Ascending aorta (tissue), 2 donors: ENCODE data around the gene MAPK4. TPM values are rescaled to one million over a fixed set of nuclear protein-coding genes. Genes with fewer than 3 reads are reported as not detected.

Experiments used
- DNase-seq, 2 donors: peaks; one replicate each; pipeline ENCODE4 v3.0.0-alpha.2; 2019; ENCODE audit warnings: low spot score in 2 of 2
- H3K27ac ChIP-seq, 2 donors: fragments of 200-600 bp; sonication (generic); one replicate each; pipeline ENCODE4 v1.5.1; 2016 to 2017; ENCODE audit warnings: mild to moderate bottlenecking in 1 of 2
- H3K27me3 ChIP-seq: fragments of 200-600 bp; sonication (generic); one replicate; pipeline ENCODE4 v1.5.1; 2017
- H3K36me3 ChIP-seq, 2 donors: fragments of 200-600 bp; sonication (generic); one replicate each; pipeline ENCODE4 v1.5.1; 2016
- H3K4me1 ChIP-seq, 2 donors: fragments of 200-600 bp; sonication (generic); one replicate each; pipeline ENCODE4 v1.5.1; 2016 to 2017; ENCODE audit warnings: mild to moderate bottlenecking in 1 of 2
- H3K4me3 ChIP-seq, 2 donors: fragments of 200-600 bp; sonication (generic); one replicate each; pipeline ENCODE4 v1.5.1; 2016 to 2017; ENCODE audit warnings: mild to moderate bottlenecking in 1 of 2
- H3K9me3 ChIP-seq, 2 donors: fragments of 200-600 bp; sonication (generic); one replicate each; pipeline ENCODE4 v1.5.1; 2016
- CTCF ChIP-seq, 3 experiments: fragments of 200-600 bp in 2 of 3; fragments of 450-650 bp in 1 of 3; sonication (generic) in 2 of 3; IDR thresholded peaks; one replicate each; pipeline ENCODE4 v1.5.1; 2016 to 2019; ENCODE audit warnings: antibody characterized with exemption in 3 of 3, mild to moderate bottlenecking in 1 of 3, moderate library complexity in 1 of 3
- intact Hi-C: fragments of 100-400 bp; cut with DNase I; formaldehyde crosslinking; loops from one replicate; pipeline ENCODE4 v1.15.1; 2023
- total RNA-seq: library from RNA; depleted of rRNA; stranded (reverse); fragments of >200 nt; gene quantifications from one replicate; pipeline ENCODE4 v1.1.0, GENCODE V29; 2016

MAPK4 gene
- total RNA-seq, 1 donor from 2014 or later: 1.2 TPM

DNA sequence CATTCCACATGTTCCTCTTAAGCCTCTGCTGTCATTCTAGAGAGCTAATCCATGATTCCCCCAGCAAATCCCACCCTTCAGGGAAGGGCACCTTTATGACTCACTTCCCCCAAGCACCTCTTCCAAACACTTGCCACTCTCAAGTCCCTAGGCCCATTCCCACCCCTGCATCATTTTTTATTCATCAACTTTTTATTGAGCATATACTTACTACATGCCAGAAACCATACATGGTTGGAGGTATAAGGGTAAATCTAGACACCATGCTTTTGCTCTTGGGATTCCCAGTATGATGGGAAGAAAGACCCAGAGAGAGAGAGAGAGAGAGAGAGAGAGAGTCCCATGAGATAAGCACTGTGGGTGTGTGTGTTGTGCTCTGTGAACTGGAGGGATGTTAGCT, 87.9 kb downstream of the MAPK4 start:
- H3K9me3 ChIP-seq: no peaks in the 10 kb centered on the region
- DNase-seq: no peak
- no peak overlapping the region for H3K4me3 ChIP-seq
- no peaks in the 10 kb centered on the region for H3K27me3 ChIP-seq
- no peak for TF ChIP-seq CTCF (IDR thresholded peaks at IDR 0.05)
- no peak overlapping the region for H3K27ac ChIP-seq
- no peaks in the 10 kb centered on the region for H3K36me3 ChIP-seq
- peaks cover 11 to 20% of the 10 kb centered on the region in 2 donors for H3K4me1 ChIP-seq
- intact Hi-C loops: no loop called here

- Histone ChIP-seq H3K9me3 (no peaks in the 10 kb centered on the region), H3K27me3 (no peaks in the 10 kb centered on the region), H3K36me3 (no peaks in the 10 kb centered on the region), H3K4me1 (peaks cover 20 to 35% of the 10 kb centered on the region in 2 donors), H3K27ac (peak overlapping the region; percentile 83 to 84), H3K4me3 (no peak overlapping the region)
- TF ChIP-seq CTCF (IDR thresholded peaks at IDR 0.05): no peak
- intact Hi-C loops: loop anchor here (5.0 to 10.0 kb wide), 3 partner anchors 57 to 547 kb away; partner anchors contain the start of genes CXXC1, MBD1 and MEX3C
- peak; percentile 22 to 90 for DNase-seq
These were observed 89.9 kb downstream of the MAPK4 start for GRCh38 chr18:50649821-50650220.

- intact Hi-C loops: loop anchor here (5.0 to 10.0 kb wide), 3 partner anchors 56 to 546 kb away; partner anchors contain the start of genes CXXC1, MBD1 and MEX3C
- no peaks in the 10 kb centered on the region for H3K27me3 ChIP-seq
- TF ChIP-seq CTCF (IDR thresholded peaks at IDR 0.05): no peak
- no peaks in the 10 kb centered on the region for H3K9me3 ChIP-seq
- no peak for DNase-seq
- no peaks in the 10 kb centered on the region for H3K36me3 ChIP-seq
- H3K4me1 ChIP-seq: peaks cover 27 to 42% of the 10 kb centered on the region in 2 donors
- no peak overlapping the region for H3K4me3 ChIP-seq
- H3K27ac ChIP-seq: no peak overlapping the region
These were observed 91.4 kb downstream of the MAPK4 start for GRCh38 chr18:50651334-50651733.

- H3K4me1 ChIP-seq: peaks cover 27 to 42% of the 10 kb centered on the region in 2 donors
- no peak for TF ChIP-seq CTCF (IDR thresholded peaks at IDR 0.05)
- H3K9me3 ChIP-seq: no peaks in the 10 kb centered on the region
- peak overlapping the region; percentile 79 to 87 for H3K27ac ChIP-seq
- H3K36me3 ChIP-seq: no peaks in the 10 kb centered on the region
- no peak for DNase-seq
- H3K4me3 ChIP-seq: peak overlapping the region in 1 of 2 donors; percentile 49
- intact Hi-C loops: loop anchor here (5.0 to 10.0 kb wide), 3 partner anchors 54 to 544 kb away; partner anchors contain the start of genes CXXC1, MBD1 and MEX3C
- H3K27me3 ChIP-seq: no peaks in the 10 kb centered on the region
These were observed 93.7 kb downstream of the MAPK4 start for GRCh38 chr18:50653402-50654093.

GRCh38 chr18:50654211-50654610, 94.3 kb downstream of the MAPK4 start:
- no peak for DNase-seq
- peak overlapping the region; percentile 79 to 87 for H3K27ac ChIP-seq
- TF ChIP-seq CTCF (IDR thresholded peaks at IDR 0.05): no peak
- intact Hi-C loops: loop anchor here (5.0 to 10.0 kb wide), 3 partner anchors 53 to 543 kb away; partner anchors contain the start of genes CXXC1, MBD1 and MEX3C
- no peaks in the 10 kb centered on the region for H3K9me3 ChIP-seq
- H3K27me3 ChIP-seq: no peaks in the 10 kb centered on the region
- H3K36me3 ChIP-seq: no peaks in the 10 kb centered on the region
- H3K4me3 ChIP-seq: peak overlapping the region in 1 of 2 donors; percentile 49
- H3K4me1 ChIP-seq: peaks cover 27 to 39% of the 10 kb centered on the region in 2 donors
